ENCODE results near the gene SELENOO.

The SELENOO gene

GRCh38 chr22:50218153-50218995 lies 17.6 kb downstream of the SELENOO start:
- no peak for DNase-seq

- peak; percentile 72 for DNase-seq
Observed at GRCh38 chr22:50218996-50219727, 18.4 kb downstream of the SELENOO start.

- DNase-seq, result peak; percentile 35
Observed at GRCh38 chr22:50219800-50220602, 19.2 kb downstream of the SELENOO start.

- peak; percentile 45 for DNase-seq
Observed at GRCh38 chr22:50220603-50221409, 20.0 kb downstream of the SELENOO start.

- DNase-seq, result peak; percentile 51
Observed at GRCh38 chr22:50221410-50222300, 20.8 kb downstream of the SELENOO start.

GRCh38 chr22:50222508-50222907 lies 21.7 kb downstream of the SELENOO start:
- DNase-seq, result peak; percentile 54

GRCh38 chr22:50224071-50224470 lies 23.3 kb downstream of the SELENOO start:
- peak; percentile 40 for DNase-seq

GRCh38 chr22:50225200-50225969 lies 24.6 kb downstream of the SELENOO start:
- no peak for DNase-seq

- DNase-seq, result no peak
Observed at GRCh38 chr22:50226063-50226874, 25.5 kb downstream of the SELENOO start.

GRCh38 chr22:50226875-50227165 lies 26.0 kb downstream of the SELENOO start:
- no peak for DNase-seq

- DNase-seq, result no peak
Observed at GRCh38 chr22:50227579-50228215, 26.9 kb downstream of the SELENOO start.

GRCh38 chr22:50228366-50228765 lies 27.6 kb downstream of the SELENOO start:
- DNase-seq, result no peak

GRCh38 chr22:50229370-50229769 lies 28.6 kb downstream of the SELENOO start:
- DNase-seq, result no peak

- DNase-seq, result no peak
Observed at GRCh38 chr22:50232481-50233151, 31.8 kb downstream of the SELENOO start.

- DNase-seq, result no peak
Observed at GRCh38 chr22:50233223-50233622, 32.4 kb downstream of the SELENOO start.

- no peak for DNase-seq
Observed at GRCh38 chr22:50236731-50237409, 36.1 kb downstream of the SELENOO start.

GRCh38 chr22:50238755-50239154 lies 37.9 kb downstream of the SELENOO start:
- DNase-seq, result no peak

- DNase-seq, result no peak
Observed at GRCh38 chr22:50242406-50242949, 41.7 kb downstream of the SELENOO start.
